NCI-H2107 treated with DMSO at 0.1 percent for 48 hours (cell line): ENCODE results near the gene CRNKL1.
"Not testable (repeated sequence)": the region's sequence is repeated elsewhere in the genome, so short reads cannot be mapped to it uniquely, and the experiment has no call there.

ENCODE experiments used
- DNase-seq: peaks from one replicate; lab custom pipeline; 2025; ENCODE audit not compliant: unreplicated experiment; lab: John Stamatoyannopoulos, UW

The CRNKL1 gene

GRCh38 chr20:20010639-20011500, 41.4 kb downstream of the CRNKL1 start:
- DNase-seq = peak; percentile 14

GRCh38 chr20:20009784-20010253, 42.4 kb downstream of the CRNKL1 start:
- DNase-seq = peak; percentile 67

GRCh38 chr20:20005342-20005741, 46.9 kb downstream of the CRNKL1 start:
- DNase-seq = no peak

- not testable (repeated sequence) for DNase-seq
These were observed 48.3 kb downstream of the CRNKL1 start for GRCh38 chr20:20003955-20004322.

GRCh38 chr20:20003031-20003954, 49.0 kb downstream of the CRNKL1 start:
- DNase-seq = no peak

- peak; percentile 17 for DNase-seq
These were observed 49.9 kb downstream of the CRNKL1 start for GRCh38 chr20:20002101-20002998.

- DNase-seq = no peak
These were observed 51.9 kb downstream of the CRNKL1 start for GRCh38 chr20:20000211-20000968.

GRCh38 chr20:19998990-19999705, 53.1 kb downstream of the CRNKL1 start:
- DNase-seq = no peak

GRCh38 chr20:19996917-19997316, 55.3 kb downstream of the CRNKL1 start:
- DNase-seq = no peak

- DNase-seq = no peak
These were observed 56.0 kb downstream of the CRNKL1 start for GRCh38 chr20:19996222-19996621.

- peak; percentile 26 for DNase-seq
These were observed 56.9 kb downstream of the CRNKL1 start for GRCh38 chr20:19995220-19995863.

GRCh38 chr20:19993958-19994669, 58.2 kb downstream of the CRNKL1 start:
- DNase-seq = no peak

- no peak for DNase-seq
These were observed 59.0 kb downstream of the CRNKL1 start for GRCh38 chr20:19992996-19993908.

- no peak for DNase-seq
These were observed 60.4 kb downstream of the CRNKL1 start for GRCh38 chr20:19991854-19992253.

- no peak for DNase-seq
These were observed 61.0 kb downstream of the CRNKL1 start for GRCh38 chr20:19991308-19991707.

- no peak for DNase-seq
These were observed 61.4 kb downstream of the CRNKL1 start for GRCh38 chr20:19990850-19991249.

- no peak for DNase-seq
These were observed 65.2 kb downstream of the CRNKL1 start for GRCh38 chr20:19987046-19987445.
